HG03064 (cell line): ENCODE results near the gene CPSF4L.
"Not testable (repeated sequence)": the region's sequence is repeated elsewhere in the genome, so short reads cannot be mapped to it uniquely, and the experiment has no call there.

Experiments used
- ATAC-seq: cut with Tn5 transposase; IDR thresholded peaks from one replicate; pipeline ENCODE4 v1.9.1; 2021; ENCODE audit warnings: low read depth; ENCODE audit not compliant: unreplicated experiment

CPSF4L gene

DNA sequence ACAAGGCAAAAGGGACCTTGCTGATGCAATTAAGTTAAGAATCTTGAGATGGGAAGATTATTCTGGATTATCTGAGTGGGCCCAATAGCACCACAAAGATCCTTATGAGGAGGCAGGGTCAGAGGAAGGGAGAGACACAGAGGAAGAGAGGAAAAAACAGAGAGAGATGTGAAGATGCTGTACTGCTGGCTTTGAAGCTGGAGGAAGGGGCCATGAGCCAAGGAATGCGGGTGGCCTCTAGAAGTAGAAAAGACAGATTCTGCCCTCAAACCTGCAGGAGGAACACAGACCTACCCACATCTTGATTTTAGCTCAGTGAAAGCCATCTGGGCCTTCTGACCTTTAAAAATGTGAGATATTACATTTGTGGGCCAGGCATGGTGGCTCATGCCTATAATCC lies 8.1 kb upstream of the CPSF4L start:
- ATAC-seq, result no peak

DNA sequence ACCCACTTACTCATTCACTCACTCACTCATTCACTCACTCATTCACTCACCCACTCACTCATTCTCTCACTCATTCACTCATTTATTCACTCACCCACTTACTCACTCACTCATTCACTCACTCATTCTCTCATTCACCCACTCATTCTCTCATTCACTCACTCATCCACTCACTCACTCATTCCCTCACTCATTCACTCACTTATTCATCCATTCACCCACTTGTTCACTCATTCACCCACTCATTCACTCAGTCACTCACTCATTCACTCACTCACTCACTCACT lies 7.6 kb upstream of the CPSF4L start:
- no peak for ATAC-seq

DNA sequence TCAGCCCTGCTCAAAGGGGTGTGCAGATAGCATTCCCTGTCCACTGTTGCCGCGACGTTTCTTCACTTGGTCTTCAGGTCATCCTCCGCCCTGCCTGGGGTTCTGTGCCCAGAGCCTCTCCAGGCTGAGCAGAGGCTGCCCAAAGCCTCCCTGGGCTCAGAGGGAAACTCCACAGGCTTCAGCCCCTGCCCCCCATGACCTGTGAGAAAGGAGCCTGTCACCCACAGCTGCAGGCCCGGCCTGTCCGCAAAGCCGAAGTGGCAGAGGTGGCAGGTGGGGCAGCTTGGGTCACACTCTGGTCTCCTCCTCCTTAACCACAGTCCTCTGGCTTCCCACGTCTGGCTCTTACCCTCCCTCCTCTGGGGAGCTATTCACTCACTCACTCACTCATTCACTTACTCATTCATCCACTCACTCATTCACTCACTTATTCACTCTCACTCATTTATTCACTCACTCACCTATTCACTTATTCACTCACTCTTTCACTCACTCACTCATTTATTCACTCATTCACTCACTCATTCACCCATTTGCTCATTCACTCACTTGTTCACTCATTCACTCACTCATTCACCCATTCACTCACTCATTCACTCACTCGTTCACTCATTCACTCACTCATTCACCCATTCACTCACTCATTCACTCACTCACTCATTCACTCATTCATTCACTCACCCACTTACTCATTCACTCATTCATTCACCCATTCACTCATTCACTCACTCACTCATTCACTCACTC lies 7.1 kb upstream of the CPSF4L start:
- ATAC-seq, result no peak

DNA sequence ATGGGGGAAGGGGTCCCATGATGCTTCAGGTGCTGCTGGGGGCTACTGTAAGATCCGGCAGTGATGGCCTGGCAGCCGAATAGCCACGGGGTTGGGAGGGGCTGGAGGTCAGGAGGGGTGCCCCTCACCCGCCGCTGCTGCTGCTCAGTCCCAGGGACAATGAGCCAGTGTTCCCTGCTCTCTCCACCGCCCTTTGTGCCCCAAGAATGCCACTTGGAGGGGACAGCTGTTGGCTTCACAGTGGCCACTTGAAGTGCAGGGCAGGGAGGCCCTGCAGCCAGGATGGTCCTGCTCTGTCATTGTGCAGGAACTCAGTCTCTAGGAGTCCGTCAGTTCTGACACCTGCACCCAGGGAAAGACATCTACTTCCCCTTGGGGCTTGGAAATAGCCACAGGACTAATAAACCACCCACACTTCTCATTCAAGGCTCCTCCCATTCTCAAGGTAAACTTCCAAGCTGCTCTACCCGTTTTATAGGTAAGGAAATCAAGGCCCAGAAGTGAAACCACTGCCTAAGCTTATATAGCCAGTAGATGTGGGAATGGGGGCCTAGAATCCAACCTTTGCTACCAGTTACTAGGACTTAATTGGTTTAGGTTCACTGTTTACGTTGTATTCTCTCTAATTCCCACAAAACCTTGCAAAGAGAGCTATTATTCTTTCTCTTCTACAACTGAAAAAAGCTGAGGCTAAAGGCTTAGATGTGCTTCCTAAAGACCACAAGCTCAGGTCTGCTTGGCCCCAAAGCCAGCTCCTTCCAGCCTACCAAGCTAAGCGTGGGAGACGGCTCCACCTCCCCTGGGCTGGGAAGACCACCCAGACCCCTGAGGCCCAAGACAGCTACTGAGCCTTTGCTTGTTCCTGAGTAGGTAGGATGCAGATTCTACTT lies 6.2 kb upstream of the CPSF4L start:
- ATAC-seq, result no peak

DNA sequence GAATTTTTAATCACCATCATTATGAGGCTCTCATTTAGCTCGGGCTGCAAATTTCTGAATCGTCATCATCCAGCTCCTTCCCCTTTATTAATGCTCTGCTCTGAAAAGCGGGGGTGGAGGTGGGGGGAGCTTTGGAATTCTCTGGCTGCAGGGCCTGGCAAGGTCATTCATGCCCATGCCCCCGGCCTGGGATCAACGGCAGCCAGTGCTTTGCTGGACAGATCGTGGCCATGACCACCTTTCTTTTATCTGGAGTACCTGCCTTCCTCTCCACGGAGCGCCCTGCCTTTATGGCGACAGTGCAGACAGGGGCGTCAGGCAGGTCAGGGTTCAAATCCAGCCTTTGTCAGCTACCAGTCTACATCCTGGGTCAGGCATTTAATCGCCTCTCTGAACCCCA lies 5.1 kb upstream of the CPSF4L start:
- no peak for ATAC-seq

DNA sequence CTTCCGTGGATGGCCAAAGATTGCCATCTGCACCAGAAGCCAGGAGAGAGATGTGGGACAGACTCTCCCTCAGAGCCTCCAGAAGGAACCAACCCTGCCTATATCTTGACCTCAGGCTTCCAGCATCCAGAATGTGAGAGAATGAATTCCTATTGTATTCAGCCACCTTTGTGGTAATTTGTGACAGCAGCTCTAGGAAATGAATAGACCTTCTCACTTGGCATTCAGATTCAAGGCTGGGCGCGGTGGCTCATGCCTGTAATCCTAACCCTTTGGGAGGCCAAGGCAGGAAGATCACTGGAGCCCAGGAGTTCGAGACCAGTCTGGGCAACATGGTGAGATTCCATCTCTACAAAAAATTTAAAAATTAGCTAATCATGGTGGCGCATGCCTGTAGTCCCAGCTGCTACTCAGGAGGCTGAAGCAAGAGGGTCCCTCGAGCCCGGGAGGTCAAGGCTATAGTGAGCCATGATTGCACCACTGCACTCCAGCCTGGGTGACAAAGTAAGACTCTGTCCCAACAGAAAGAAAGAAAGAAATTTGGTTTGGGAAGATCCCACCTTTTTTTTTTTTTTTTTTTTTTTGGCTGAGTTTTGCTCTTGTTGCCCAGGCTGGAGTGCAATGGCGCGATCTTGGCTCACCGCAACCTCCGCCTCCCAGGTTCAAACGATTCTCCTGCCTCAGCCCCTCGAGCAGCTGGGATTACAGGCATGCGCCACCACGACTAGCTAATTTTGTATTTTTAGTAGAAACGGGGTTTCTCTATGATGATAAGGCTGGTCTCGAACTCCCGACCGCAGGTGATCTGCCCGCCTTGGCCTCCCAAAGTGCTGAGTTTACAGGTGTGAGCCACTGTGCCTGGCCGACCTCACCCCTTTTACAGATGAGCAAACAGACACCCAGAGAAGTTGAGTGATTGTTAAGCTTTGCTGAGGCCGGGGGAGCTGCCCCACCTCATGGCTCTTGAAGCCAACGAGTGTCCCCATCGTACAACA lies 4.3 kb upstream of the CPSF4L start:
- no peak for ATAC-seq

DNA sequence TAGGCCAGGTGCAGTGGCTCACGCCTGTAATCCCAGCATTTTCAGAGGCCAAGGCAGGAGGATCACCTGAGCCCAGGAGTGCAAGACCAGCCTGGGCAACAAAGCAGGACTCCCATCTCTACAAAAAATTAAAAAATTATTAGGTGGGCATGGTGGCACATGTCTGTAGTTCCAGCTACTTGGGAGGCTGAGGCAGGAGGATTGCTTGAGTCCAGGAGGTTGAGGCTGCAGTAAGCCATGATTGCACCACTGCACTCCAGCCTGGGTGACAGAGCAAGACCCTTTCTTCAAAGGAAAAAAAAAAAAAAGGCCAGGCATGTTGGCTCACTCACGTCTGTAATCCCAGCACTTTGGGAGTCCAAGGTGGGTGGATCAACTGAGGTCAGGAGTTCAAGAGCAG lies 2.8 kb upstream of the CPSF4L start:
- ATAC-seq, result not testable (repeated sequence)

DNA sequence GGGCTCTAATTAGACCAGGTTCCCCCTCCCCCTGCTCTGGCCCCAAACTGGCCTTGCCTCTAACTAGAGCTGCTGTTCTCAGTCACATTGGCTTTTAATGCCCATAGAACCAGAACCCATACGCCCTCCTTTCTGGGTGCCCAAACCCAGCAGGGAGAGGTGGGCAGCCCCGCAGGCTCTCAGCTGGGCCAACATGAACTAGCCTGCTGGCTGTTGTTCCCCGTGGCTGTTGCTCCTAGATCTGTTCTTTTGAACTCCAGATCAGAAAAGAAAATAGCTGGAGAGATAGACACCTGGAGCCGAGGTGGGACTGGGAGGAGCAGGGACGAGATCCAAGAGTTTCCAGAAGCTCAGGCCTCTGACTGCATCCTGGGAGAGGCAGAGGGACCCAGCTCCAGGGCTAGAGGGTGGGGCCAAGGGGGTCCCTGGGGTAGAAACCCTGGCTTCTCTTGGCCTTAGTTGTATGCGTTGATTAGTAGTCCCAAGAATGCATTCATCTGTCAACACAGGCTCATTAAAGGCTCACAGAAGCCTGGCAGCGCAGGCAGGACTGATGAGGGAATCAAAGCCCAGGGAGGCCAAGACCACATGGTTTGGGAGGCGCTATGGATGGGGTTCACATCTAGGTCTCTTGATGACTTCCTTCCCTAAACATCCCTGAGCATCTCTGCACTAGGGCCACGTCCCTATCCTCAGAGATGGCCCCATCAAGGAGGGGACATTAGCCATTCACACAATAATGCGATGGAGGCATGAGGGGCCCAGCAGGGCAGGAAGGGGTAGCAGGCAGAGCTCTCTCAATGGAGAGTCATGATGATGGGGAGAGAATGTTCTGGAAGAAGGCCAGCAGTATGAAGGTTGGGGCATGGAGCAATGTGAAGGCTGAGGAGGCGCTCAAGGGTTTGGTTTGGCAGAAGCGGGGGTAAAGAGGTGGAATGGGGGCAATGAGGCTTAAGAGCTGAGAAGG lies 1.3 kb upstream of the CPSF4L start:
- ATAC-seq, result no peak

DNA sequence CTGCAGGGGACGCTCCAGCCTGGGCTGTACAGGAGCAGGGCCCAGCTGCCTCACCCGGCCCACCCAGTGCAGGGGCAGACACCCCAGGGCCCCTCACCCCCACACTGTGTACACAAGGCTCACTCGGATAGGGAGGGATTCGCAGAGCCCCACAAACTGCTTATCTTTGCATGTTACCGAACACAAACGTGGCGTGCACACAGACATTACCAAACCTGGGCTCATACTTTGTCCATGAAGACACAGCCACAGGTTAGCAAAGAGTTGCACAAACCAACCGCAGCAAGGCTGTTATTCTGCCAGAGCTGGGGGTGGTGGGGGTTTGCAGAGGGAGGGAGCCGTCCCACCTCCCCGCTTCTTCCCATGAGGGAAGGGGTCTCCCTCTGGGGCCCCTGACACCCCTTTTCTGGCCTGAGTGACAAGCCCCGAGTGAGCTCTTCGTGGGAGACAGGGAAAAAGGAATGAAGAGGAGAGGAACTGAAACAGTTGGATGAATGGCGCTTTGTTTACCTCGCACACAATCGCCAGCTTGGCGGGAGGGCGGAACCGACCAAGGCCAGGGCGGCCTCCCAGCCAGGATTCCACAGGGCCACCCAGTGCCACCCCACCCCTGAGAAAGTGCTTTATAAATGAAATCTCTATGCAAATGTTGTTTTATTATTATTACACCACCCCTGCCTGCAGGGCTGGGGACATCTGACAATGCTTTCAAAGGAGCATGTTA lies 434 bp upstream of the CPSF4L start:
- ATAC-seq, result no peak

DNA sequence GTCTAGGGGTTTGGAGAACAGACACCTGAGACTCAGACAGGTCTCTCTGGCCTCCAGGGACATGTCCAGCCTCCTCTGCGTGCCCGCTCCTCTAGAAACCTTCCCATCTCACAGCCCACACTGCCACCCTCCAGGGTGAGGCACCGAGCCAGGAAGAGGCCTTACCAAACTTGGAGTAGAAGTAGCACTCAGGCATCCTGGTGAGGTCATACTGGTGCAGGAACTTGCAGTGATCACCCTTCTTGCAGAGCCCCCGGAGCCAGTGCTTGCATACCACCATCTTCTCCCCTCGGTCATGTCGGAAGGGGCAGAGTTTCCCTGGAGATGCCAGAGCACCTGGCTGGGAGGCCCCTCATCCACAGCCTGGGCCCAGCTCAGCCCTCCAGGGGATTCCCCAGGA lies 4.2 kb downstream of the CPSF4L start:
- ATAC-seq, result no peak

DNA sequence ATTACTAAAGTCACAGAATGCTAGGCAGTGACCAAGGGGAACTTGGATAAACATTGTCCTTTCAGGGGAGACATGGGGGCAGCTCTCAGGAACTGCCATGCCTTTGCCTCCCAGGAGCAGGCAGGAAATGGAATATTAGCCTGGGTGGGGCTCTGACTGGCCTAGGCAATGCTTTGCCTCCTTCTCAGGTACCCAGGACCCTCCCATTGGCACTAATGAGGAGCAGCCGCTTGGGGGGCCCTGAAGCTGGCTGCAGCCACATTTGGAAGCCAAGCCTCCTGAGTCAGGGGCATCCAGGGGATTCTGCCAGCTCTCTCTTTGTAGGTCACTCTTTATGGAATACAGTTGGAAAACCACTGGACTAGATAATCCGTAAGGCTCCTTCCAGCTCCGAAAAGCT lies 5.5 kb downstream of the CPSF4L start:
- ATAC-seq, result no peak

DNA sequence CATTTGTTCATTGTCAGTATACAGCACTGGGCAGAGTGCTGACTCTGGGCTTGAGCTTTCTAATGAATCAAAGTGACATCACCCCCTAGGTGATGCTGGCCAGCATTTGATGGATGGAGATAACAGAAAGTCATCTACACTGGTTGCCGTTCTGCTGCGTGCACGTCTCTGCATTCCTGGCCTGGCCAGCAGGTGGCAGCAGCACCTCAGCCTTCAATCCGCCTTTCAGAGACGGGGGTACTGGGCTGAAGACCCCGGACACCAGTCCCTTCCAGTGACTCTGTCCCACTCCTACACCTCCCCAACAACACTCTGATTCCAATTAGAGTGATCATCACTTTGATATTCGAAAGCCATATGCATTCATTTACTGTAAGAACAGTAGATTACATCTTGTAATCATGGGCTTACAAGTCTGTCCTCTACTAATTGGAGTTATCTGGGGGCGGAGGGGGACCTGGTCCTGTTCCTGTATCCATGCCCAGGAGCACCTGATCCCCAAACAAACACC lies 6.0 kb downstream of the CPSF4L start:
- no peak for ATAC-seq

DNA sequence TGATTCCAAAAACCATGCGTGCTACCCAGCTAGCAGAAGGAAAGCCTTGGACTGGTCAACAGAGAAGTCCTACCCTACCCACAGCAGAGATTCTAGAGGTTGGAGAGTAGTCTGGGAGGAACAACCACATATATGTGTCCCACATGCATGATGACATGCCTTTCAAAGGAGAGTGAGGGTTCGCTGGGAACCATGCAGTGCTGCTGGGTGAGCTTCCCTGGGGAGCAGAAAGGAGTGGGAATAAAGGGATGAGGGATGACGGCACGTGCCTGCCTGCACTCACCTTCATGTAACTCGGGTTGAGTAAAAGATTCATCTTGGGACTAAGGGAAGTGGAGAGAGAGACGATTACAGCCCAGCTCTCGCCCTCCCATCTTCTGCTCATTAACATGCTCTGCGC lies 9.8 kb downstream of the CPSF4L start:
- no peak for ATAC-seq

DNA sequence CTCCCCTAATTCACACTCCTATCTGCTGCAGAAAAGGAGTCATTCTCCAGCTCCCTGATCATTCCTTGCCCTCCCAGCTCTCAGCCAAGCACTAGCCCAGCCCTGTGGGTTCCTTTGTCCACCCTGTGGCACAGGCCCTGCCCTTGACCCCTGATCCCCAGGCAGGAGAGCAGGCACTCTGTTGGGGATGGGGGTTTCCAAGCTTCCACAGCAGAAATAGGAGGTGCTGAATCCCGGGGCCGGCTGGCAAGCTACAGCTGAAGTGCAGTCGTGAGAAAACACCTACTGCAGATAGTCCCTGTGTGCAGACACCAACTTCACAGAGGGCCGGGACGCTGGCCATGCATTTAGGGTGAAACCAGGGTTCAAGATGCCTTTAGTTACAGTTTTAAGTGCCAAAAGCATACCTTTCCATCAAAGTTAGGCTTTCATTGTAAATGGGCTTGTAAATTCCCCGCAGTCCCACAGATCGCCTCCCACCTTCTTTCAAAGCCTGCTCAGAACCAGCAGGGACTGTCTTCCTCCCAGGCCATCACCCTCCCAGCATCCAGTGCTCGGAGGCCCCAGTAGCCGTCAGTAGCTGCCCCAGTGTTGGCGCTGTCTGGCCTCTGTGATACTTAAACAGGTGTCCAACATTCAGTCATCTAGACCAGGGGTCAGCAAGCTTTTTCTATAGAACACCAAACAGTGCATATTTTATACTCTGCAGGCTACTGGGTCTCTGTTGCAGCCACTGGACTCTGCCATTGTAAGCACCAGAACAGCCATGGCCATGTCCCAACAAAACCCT lies 10.6 kb downstream of the CPSF4L start:
- ATAC-seq, result no peak

DNA sequence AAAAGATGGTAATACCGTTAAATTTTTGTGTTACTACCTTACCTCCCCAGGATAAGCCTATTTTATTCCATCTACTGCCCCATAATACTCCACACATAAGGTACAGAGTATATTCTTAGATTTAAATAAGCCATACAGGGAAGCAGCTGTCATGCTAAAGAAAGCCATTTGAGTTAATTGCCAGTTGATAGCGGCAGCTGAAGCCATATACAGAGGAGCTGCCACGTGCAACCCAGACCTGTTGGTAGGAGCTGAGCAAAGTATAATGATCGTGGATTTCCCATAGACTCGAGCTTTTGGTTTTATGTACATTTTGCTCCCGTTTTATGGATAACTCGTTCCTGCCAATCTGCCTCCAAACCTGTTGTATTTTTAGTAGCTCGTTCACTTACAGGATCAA lies 12.0 kb downstream of the CPSF4L start:
- no peak for ATAC-seq

DNA sequence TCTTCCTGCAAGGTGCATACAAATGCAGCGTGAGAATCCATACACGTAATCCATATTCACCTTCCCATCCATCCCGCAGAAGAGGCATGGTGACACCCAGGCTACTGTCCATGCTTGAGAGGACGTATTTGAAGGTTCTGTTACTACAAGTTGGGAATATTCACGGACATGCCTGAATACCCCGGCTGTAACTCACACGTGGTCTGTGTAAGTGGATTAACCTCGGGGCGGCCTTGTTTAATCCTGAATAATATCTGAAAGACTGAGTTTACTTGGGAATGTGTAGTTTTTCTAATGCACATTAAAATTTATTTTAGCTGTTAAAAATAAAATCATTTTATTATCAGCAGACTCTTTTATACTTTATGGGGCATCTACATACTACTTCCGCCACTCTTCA lies 13.1 kb downstream of the CPSF4L start:
- no peak for ATAC-seq

DNA sequence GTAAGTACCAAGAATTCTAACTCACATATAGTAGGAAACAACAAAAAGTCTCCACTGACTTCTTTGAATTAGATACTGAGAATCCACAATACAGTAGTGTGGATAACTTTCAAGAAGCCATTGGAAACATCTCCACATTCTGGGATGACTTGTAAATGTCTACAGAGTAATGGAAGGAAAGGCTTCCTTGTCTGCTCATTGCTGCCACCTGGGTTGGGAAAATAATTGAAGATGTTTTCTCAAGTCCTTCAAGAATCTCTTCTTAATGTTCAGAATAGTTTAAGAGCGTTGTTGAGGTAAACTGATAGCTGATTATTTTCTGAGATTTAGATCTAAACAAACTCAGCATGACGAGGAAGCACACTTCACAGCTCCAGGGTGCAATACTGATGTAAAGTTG lies 14.0 kb downstream of the CPSF4L start:
- no peak for ATAC-seq

DNA sequence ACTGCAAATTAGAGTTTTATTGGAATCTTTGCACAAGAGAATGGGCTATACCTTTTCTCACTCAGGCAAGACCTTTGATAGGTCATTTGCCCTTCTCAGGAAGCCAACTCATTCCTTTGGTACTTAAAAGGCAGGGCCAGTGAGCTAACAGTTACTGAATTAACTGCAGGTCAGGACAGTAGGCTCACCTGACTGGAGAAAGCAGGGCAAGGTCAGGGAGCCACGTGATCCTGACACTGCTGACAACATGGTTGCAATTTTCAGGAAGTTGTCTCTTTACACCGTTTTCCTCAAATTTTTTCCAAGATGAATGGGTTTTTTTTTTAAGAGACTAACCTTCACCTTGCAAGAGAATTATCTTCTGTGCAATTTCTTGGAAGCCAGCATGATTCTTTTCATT lies 21.1 kb downstream of the CPSF4L start:
- ATAC-seq, result no peak
